HFF-Myc (cell line): Measurements from ENCODE around the gene PRR36.

ENCODE experiments used
- DNase-seq: peaks from one replicate; pipeline ENCODE4 v3.0.0-alpha.2; 2011; ENCODE audit warnings: low read depth; ENCODE audit errors: extremely low read depth
- H3K4me3 ChIP-seq: replicated peaks from 2 replicates; pipeline ENCODE4 v1.5.1; 2011; ENCODE audit warnings: low read depth, mild to moderate bottlenecking, control low read depth, low read length
- TF ChIP-seq, protein P1 (sequence below): IDR thresholded peaks from 2 replicates; pipeline ENCODE4 v1.5.1; 2012; ENCODE audit warnings: mild to moderate bottlenecking, low read depth, low read length, control low read depth; ENCODE audit errors: missing control alignments

Gene PRR36

DNA sequence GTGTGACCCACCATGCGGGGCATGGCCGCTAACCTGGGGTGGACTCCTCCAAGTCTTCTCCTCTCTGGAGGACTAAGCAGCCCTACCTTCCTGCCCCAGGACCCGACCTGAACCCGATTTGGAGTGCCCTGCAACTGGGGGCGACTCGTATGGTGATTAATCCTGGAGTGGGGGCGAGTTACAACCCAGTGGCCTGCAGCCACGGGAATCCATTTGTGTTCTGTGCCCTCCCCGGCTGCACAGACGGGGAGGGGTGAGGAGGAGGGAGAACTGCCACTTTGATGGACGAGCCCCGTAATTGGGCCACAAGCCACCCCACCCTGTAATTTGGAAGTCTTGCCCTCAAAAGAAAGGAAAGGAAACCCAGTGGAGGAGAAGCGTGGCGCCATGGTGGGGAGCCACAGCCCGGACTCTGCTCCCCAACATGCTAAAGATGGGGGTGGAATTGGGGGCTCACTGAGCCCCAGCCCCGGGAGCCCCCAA is 18.0 kb downstream of the PRR36 start:
- no peak overlapping the region for H3K4me3 ChIP-seq
- TF ChIP-seq, protein P1, sequence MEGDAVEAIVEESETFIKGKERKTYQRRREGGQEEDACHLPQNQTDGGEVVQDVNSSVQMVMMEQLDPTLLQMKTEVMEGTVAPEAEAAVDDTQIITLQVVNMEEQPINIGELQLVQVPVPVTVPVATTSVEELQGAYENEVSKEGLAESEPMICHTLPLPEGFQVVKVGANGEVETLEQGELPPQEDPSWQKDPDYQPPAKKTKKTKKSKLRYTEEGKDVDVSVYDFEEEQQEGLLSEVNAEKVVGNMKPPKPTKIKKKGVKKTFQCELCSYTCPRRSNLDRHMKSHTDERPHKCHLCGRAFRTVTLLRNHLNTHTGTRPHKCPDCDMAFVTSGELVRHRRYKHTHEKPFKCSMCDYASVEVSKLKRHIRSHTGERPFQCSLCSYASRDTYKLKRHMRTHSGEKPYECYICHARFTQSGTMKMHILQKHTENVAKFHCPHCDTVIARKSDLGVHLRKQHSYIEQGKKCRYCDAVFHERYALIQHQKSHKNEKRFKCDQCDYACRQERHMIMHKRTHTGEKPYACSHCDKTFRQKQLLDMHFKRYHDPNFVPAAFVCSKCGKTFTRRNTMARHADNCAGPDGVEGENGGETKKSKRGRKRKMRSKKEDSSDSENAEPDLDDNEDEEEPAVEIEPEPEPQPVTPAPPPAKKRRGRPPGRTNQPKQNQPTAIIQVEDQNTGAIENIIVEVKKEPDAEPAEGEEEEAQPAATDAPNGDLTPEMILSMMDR, result no peak
- no peak for DNase-seq

DNA sequence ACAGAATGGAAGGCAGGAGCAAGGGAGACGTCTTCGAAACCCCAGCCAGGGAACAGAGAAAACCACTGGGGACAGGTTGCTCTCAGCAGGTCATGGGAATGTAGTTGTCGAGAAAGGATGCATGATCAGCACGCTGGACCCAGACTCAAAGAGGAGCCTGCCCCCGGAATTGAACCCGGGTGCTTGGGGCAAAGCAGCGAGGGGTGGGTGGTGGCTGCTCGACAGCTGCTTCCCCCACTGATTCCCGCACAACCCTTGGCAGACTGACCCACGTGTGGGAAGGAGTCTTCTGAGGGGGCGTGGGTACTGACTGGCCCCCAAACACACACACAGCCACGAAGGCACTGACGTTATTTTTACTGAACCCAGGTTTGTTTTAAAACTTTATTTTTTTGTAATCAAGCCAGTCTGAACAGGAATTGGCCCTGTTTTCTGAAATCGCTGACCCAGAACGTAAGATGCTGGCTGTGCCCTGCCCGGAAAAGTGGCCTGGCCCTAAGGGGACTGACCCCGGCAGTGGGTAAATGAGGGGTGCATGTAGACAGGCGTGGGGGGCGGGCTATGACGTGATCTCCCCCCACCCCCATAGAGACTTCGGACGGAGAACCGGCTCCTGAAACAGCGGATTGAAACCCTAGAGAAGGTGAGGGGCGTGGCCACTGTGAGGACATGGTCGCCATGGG is 18.6 kb downstream of the PRR36 start:
- DNase-seq, result no peak
- H3K4me3 ChIP-seq, result no peak overlapping the region
- TF ChIP-seq, protein P1, result no peak

DNA sequence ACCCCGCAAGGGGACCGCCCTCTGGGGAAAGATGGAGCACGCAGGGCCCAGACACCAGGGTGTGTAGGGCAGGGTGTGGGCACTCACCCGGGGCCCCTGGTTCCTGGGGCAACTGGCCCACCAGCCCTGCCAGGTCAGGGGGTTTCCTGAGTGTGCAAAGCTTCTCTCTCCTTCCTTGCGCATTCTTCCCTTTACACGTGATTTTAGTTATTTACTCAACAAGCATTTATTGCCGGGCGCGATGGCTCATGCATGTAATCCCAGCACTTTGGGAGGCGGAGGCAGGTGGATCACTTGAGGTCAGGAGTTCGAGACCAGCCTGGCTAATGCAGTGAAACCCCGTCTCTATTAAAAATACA is 20.4 kb downstream of the PRR36 start:
- TF ChIP-seq, protein P1, result no peak
- no peak overlapping the region for H3K4me3 ChIP-seq

DNA sequence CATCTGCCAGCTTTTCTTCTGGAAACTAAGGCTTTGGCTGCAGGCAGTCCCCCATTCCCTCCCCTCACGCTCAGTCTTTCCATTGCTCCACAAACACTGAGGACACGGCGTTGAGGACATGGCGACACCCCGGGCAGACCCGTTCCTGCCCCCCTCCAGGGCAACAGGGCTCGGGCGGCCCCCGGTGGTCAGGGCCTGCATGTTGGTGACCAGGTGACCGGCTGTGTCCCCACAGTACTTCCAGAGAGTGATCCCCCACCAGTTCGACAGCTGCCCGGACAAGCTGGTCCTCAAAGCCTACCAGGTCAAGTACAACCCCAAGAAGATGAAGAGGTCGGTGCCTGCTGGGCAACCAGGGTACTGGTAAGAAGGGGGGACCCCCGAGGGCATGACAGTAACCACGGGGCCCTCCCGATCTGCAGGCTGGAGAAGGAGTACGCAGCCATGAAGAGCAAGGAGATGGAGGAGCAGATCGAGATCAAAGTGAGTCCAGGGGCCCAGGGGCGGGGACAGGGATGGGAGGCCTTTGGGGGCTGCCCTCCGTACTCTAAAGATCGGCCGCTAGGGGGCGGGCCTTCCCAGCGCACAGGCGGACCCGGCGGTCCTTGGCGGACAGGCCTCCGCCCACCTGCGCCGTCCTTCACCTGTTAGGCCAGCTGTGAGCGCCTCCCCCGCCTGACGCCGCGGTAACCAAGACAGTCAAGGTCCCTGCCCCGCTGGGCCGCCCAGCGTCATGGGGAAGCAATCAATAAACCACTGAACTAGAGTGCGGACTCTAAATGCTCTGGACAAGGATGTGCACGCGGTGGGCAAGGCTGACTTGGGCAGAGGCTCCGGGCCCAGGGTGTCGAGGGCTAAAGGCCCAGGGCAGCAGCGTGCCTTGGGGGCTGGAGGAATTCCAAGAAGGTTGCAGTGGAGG is 21.1 kb downstream of the PRR36 start:
- TF ChIP-seq, protein P1, result peak; percentile 86
- H3K4me3 ChIP-seq, result no peak overlapping the region
- DNase-seq, result no peak

More for the DNA sequence above, 20.4 kb downstream of the PRR36 start:
- DNase-seq, result no peak

DNA sequence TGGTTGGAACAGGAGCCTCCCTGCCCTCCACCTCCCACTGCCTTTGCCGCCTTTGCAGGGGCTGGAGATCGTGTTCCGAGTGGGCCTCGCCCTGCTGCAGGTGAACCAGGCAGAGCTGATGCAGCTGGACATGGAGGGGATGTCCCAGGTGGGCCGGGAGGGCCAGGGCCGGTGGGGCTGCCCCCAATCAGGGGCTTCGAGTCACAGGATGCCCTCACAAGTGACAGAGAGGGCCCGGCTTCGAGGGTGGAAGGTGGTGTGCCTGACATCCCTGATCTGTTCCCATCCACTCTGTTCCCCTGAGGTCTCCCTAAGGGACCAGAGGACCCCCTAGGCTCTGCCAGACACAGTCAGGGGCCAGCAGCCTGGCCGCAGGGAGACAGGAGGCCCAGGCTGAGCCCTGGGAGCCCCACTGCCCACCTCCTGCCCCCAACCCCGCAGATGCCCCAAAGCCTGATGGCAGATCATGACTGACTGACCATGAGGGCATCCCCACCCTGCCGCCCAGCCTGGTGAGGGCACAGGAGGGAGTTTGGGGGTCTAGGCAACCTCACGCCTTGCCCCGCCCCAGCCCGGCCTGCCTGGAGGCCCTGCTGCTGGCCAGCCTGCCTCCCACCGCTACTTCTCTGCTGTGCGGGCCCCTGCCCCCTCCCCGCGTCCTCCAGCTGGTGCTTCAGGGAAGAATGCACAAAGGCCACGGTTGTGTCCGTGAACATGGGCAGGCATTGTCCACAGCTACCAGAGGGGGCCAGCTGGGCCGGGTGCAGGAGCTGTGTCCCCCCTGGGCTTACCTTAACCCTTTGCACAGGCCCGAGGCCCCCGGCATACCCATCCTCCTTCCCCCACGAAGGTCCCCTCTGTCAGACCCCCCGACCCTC is 22.3 kb downstream of the PRR36 start:
- no peak for DNase-seq
- TF ChIP-seq, protein P1, result no peak
- no peak overlapping the region for H3K4me3 ChIP-seq

DNA sequence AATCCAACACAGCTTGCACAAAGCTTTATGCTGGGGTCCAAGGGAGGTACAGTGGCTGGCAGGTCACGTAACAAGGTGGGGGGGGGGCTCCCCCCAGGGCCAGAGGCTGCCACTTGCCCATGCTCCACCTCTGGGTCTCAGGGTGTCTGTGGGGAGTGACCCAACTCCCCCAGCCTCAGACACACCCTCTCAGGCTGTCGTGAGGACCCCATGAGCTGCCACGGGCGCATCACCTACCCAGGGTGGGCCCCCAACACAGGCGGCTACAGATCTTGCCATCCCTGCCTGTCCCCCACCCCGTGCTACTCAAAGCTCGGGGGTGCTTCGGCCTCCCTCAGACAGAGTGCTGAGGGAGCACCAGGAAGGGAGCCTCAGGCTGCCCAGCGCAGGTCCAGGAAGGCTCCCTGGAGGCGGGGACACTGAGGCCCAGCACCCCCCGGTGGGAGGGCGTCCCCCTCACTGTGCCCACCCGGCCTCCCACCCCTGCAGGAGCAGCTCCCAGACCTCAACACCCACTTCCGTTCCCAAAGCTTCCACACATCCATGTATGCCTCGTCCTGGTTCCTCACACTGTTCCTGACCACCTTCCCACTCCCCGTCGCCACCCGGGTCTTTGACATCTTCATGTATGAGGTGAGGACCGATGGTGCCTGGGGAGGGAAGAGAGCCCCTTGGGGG is 23.1 kb downstream of the PRR36 start:
- TF ChIP-seq, protein P1, result no peak
- no peak for DNase-seq

More for the DNA sequence above, 23.1 kb downstream of the PRR36 start:
- no peak overlapping the region for H3K4me3 ChIP-seq
